ENCODE measurements around the gene COPS8. TPM values are rescaled to one million over a fixed set of nuclear protein-coding genes. Genes with fewer than 3 reads are reported as not detected.
A peak's percentile ranks its signal among the peaks of the same experiment; 100 is the strongest.

Gene COPS8
- total RNA-seq, 4 donors from 2014 or later: 59.0 to 88.3 (median 77.7) TPM

DNA sequence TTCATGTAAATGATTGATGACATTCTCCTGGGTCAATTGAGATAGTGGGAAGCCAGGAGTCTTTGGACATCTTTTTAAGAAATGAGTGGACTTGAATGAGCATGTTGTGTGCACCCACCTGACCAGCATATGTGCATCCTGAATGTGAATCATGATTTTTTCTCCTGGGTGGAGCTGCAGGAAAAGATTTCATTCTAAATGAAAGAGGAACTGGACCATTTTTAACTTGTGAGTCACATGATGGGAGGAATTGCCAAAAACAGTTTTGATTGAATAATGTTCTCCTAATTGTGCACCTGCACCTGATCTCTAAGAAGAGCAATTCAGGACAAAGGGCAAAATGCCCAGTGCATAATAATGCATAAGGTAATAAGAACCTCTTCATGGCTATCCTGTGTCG lies 32.3 kb downstream of the COPS8 start:
- Histone ChIP-seq H3K4me3 (no peak overlapping the region), H3K4me1 (peaks cover 11% of the 10 kb centered on the region), H3K27me3 (no peaks in the 10 kb centered on the region), H3K9me3 (no peaks in the 10 kb centered on the region), H3K27ac (no peak overlapping the region), H3K36me3 (no peaks in the 10 kb centered on the region)
- WGBS: 59% methylated on average over 1 of the region's 1 CpG
- TF ChIP-seq EP300 (IDR thresholded peaks at IDR 0.05) (no peak), POLR2AphosphoS5 (IDR thresholded peaks at IDR 0.05) (no peak), POLR2A (IDR thresholded peaks at IDR 0.05) (no peak)
- TF ChIP-seq, protein P1, sequence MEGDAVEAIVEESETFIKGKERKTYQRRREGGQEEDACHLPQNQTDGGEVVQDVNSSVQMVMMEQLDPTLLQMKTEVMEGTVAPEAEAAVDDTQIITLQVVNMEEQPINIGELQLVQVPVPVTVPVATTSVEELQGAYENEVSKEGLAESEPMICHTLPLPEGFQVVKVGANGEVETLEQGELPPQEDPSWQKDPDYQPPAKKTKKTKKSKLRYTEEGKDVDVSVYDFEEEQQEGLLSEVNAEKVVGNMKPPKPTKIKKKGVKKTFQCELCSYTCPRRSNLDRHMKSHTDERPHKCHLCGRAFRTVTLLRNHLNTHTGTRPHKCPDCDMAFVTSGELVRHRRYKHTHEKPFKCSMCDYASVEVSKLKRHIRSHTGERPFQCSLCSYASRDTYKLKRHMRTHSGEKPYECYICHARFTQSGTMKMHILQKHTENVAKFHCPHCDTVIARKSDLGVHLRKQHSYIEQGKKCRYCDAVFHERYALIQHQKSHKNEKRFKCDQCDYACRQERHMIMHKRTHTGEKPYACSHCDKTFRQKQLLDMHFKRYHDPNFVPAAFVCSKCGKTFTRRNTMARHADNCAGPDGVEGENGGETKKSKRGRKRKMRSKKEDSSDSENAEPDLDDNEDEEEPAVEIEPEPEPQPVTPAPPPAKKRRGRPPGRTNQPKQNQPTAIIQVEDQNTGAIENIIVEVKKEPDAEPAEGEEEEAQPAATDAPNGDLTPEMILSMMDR (IDR thresholded peaks at IDR 0.05): no peak
- DNase-seq (ENCODE audit: low spot score in 2 of 2): no peak

DNA sequence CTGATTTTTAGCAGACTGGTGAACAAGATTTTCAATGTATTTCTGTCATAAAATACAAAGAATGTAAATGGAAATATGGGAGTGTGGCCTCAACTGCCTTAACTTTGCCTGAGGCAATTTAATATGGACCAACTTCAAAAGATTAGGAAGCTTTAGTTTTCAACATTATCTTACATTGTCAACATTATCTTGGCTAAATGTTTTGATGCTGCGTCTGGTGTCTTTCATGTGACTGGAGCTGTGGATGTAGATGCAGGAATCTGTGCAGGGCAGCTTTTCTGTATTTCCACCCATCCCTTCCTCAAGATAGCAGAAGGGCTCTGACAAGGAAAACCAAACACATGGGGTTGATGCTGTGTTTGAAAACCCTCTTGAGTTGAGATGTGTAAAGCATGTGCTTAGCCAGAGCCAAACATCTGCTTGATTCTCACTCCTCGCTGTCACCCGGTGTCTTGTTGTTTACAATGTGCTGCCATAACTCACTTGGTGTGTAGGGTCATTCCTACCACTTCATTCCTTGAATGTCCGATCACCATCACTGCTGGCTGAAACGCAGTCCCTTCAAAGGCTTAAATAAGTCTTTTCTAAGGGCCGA lies 33.0 kb downstream of the COPS8 start:
- no peaks in the 10 kb centered on the region for H3K36me3 ChIP-seq
- H3K4me1 ChIP-seq: peaks cover 11% of the 10 kb centered on the region
- no peak for DNase-seq (ENCODE audit: low spot score in 2 of 2)
- H3K9me3 ChIP-seq: no peaks in the 10 kb centered on the region
- WGBS: 53% methylated on average over 6 of the region's 6 CpGs
- TF ChIP-seq EP300 (IDR thresholded peaks at IDR 0.05): no peak
- H3K4me3 ChIP-seq: no peak overlapping the region
- no peaks in the 10 kb centered on the region for H3K27me3 ChIP-seq
- H3K27ac ChIP-seq: peak overlapping the region; percentile 23

DNA sequence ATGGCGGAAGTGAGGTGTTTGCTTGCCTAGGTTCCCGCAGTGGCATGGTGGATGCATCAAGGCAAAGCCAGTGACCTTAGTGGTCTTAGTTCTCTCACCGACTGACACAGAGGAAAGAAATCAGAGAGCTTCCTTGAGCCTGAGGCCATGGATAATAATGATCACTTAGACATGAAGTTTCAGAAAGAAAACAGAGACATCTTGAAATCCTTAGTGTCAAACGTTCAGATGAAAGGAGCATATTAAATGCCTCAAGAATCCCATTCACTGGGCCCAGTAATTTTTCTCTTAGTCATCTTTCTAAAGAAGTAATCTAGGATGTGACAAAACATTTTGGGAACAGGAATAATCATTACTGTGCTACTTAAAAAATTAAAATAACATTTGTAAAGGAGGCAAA lies 35.2 kb downstream of the COPS8 start:
- H3K9me3 ChIP-seq: no peaks in the 10 kb centered on the region
- H3K27ac ChIP-seq: peak overlapping the region; percentile 57
- no peak for DNase-seq (ENCODE audit: low spot score in 2 of 2)
- no peaks in the 10 kb centered on the region for H3K27me3 ChIP-seq
- H3K4me3 ChIP-seq: no peak overlapping the region
- 71% methylated on average over 4 of the region's 4 CpGs for WGBS
- H3K4me1 ChIP-seq: peaks cover 11% of the 10 kb centered on the region
- TF ChIP-seq, protein P1 (IDR thresholded peaks at IDR 0.05): no peak
- no peaks in the 10 kb centered on the region for H3K36me3 ChIP-seq

DNA sequence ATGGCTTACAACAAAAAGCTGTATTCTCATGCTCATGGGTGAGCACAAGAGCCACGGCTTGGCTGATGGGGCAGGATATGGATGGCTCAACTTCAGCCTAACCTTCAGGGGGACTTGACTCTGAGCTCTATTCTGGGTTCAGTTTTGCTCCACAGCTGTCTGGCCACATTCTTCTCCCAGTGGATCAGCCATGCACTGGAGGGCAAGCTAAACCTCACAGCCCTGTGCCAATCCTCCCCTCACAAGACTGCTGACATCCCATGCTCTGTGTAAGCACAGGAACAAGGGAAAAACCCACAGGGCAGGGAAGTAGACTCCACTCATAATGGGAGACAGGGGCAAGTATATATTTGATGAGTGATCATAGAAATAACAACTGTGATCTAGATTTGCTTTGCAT lies 35.6 kb downstream of the COPS8 start:
- H3K36me3 ChIP-seq: no peaks in the 10 kb centered on the region
- DNase-seq (ENCODE audit: low spot score in 2 of 2): no peak
- H3K27ac ChIP-seq: peak overlapping the region; percentile 57
- no peak overlapping the region for H3K4me3 ChIP-seq
- no peaks in the 10 kb centered on the region for H3K27me3 ChIP-seq
- 68% methylated on average over 1 of the region's 1 CpG for WGBS
- no peaks in the 10 kb centered on the region for H3K9me3 ChIP-seq
- no peak for TF ChIP-seq POLR2A (IDR thresholded peaks at IDR 0.05)
- TF ChIP-seq, protein P1 (IDR thresholded peaks at IDR 0.05): no peak
- TF ChIP-seq EP300 (IDR thresholded peaks at IDR 0.05): no peak
- no peak for TF ChIP-seq POLR2AphosphoS5 (IDR thresholded peaks at IDR 0.05)
- H3K4me1 ChIP-seq: peaks cover 11% of the 10 kb centered on the region

DNA sequence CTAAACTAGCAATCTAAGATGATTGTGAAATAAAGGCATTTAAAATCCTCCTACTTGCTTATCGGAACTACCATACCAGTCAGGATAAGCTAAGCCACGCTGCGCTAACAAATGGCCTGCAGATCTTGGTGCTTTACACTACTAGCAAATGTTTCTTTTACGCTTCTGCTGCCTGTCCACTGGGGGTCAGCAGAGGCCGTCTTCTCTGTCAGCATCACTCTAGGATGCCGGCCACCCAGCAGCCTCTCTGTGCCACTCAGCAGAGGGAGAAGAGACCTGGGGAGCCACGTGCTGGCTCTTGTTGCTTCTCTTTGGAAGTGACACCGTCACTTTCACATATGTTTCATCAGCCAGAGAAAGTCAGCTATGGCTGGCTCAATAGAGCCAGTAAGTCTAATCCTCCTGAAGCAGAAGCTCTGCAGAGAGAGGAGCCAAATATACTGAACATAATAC lies 36.6 kb downstream of the COPS8 start:
- Histone ChIP-seq H3K4me1 (peaks cover 15% of the 10 kb centered on the region), H3K27me3 (no peaks in the 10 kb centered on the region), H3K9me3 (no peaks in the 10 kb centered on the region), H3K36me3 (no peaks in the 10 kb centered on the region), H3K4me3 (no peak overlapping the region), H3K27ac (no peak overlapping the region)
- DNase-seq (ENCODE audit: low spot score in 2 of 2): peak in 1 of 2 donors; percentile 85
- 76% methylated on average over 8 of the region's 8 CpGs for WGBS
- TF ChIP-seq EP300 (IDR thresholded peaks at IDR 0.05): no peak
- TF ChIP-seq, protein P1 (IDR thresholded peaks at IDR 0.05): peak; percentile 36 to 39

DNA sequence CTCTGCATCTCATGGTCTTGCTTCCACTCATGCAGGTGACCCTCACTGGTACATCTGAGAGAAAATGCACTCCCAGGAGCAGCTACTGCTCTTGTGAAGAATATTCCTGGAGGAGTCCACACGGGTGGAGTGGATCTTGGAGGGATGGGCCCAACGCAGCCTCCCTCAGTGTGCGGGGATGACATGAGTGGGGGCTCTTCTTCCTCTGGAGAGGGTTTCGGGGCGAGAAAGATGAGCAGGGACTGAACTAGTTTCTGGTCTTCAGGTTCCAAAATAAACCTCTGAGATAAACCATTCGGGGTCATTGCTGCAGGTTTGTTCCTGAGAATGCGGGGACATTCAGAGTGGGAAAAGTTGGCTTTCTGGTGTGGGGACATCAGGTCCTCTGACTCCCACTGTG lies 39.1 kb downstream of the COPS8 start:
- peaks cover 18% of the 10 kb centered on the region for H3K4me1 ChIP-seq
- no peaks in the 10 kb centered on the region for H3K27me3 ChIP-seq
- H3K9me3 ChIP-seq: no peaks in the 10 kb centered on the region
- TF ChIP-seq EP300 (IDR thresholded peaks at IDR 0.05) (no peak), POLR2AphosphoS5 (IDR thresholded peaks at IDR 0.05) (no peak), POLR2A (IDR thresholded peaks at IDR 0.05) (no peak)
- TF ChIP-seq, protein P1 (IDR thresholded peaks at IDR 0.05): no peak
- no peak overlapping the region for H3K27ac ChIP-seq
- H3K4me3 ChIP-seq: no peak overlapping the region
- DNase-seq (ENCODE audit: low spot score in 2 of 2): no peak
- no peaks in the 10 kb centered on the region for H3K36me3 ChIP-seq
- 91% methylated on average over 7 of the region's 7 CpGs for WGBS
